GM12801 (cell line): ENCODE measurements around the gene IL17REL.

Experiments used
- TF ChIP-seq, protein P1 (sequence below): IDR thresholded peaks from one replicate; pipeline ENCODE4 v1.5.1; 2011; ENCODE audit warnings: control low read depth; ENCODE audit not compliant: insufficient read length; ENCODE audit errors: extremely low read depth

IL17REL gene

DNA sequence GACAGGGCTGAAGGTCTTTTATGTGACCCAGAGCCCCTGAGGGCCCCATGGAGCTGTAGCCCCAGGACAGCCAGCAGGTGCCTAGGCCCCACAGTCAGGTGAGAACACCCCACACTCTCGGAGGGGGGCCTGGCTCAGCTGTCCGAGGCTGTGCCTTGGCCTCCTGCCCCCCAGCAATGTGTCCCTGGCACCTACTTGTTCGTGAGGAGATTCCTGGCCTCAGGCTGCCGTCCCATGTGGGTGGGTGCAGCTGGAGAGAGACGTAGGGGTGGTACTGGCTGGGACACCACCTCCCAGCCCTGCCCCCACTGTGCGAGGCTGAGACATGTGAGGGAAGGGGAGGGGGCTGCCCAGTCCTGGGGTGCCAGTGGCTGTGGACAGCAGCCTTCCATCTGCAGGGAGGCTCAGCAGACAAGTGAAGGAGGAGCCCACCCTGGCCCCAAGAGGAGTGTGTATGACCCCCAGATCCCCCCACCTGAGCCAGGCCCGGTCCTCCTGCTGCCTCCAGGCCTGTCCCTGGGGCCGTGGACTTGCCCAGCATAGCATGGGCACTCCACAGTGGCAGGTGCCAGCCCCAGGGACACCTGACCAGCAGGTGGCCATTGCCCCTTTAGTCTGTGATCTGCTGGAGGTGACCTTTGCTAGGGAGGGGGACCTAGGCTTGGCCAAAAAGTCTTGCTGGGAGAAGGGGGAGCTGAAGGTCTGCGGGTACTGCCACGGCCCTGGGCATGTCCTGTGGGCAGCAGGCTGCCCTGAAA lies 17.0 kb downstream of the IL17REL start:
- TF ChIP-seq, protein P1, sequence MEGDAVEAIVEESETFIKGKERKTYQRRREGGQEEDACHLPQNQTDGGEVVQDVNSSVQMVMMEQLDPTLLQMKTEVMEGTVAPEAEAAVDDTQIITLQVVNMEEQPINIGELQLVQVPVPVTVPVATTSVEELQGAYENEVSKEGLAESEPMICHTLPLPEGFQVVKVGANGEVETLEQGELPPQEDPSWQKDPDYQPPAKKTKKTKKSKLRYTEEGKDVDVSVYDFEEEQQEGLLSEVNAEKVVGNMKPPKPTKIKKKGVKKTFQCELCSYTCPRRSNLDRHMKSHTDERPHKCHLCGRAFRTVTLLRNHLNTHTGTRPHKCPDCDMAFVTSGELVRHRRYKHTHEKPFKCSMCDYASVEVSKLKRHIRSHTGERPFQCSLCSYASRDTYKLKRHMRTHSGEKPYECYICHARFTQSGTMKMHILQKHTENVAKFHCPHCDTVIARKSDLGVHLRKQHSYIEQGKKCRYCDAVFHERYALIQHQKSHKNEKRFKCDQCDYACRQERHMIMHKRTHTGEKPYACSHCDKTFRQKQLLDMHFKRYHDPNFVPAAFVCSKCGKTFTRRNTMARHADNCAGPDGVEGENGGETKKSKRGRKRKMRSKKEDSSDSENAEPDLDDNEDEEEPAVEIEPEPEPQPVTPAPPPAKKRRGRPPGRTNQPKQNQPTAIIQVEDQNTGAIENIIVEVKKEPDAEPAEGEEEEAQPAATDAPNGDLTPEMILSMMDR: no peak

- TF ChIP-seq, protein P1: no peak
Observed at GRCh38 chr22:49995041-49995360, 17.6 kb downstream of the IL17REL start.

- TF ChIP-seq, protein P1: no peak
Observed at GRCh38 chr22:49994361-49995040, 18.1 kb downstream of the IL17REL start.

DNA sequence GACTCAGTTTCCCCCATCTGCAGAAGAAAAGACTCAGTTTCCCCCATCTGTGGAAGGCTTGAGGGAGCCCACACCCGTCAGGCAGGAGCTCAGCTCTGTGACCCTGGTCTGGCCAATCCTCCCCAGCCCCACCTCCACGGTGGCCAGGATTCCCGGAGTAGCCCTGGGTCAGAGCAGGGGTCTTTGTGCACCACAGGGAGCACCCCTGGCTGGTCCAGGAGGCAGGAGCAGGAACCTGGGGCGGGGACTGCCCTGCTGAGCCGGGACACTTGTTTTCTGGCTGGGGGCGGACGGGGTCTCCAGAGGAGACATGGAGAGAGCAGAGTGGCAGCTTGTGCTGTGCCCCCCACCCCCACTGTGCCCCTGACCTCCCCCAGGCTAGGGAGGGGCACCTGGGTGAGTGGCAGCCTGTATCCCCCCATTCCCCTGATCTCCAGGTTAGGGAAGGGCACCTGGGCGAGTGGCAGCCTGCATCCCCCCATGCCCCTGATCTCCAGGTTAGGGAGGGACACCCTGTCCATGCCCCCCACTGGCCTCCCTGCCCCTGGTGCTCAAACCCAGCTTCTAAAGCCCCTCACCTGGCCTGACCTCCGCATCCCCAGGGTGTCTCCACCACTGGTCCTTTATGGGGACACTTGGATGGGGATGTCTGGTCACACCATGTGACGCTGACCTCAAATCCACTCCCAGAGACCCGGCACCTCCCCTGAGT lies 18.8 kb downstream of the IL17REL start:
- TF ChIP-seq, protein P1: no peak

DNA sequence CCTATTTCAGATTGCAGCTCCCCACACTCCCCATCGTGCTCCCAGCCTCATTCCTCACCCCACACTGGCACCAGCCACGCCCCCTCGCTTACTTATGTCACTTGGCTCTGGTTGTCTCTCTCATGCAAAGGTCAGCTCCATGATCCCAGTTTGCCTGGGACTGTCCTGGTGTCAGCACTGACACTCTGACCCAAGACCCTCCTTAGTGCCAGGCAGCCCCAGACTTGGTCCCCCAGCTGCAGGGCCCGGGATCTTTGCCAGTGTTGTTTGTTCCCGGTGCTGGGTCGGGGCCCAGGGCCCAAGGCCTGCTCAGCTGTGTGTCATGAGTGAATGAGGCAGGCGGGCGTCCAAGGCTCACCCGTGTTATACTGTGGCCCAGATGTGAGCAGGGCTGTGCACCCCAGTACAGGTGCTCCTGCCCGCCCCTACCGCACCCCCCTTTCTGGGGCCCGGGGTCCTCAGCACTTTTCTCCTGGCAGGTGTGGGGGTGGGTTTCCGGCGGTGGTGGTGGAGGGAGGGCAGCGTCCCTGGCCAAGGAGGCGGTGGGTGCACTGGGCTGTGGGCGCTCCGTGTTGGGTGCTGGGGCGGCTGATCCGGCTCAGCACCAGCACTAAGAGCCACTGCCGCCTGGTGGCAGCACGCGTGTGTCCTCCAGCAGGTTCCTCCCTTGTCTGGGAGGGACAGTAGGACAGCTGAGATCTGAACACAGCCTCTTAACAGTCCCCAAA lies 19.5 kb downstream of the IL17REL start:
- TF ChIP-seq, protein P1: no peak

GRCh38 chr22:49991907-49992533 lies 20.5 kb downstream of the IL17REL start:
- TF ChIP-seq, protein P1: no peak
